GM19452 (cell line): ENCODE data around the gene SPTSSA.
"Not testable (repeated sequence)": the region's sequence is repeated elsewhere in the genome, so short reads cannot be mapped to it uniquely, and the experiment has no call there.

Experiments used
- ATAC-seq: cut with Tn5 transposase; IDR thresholded peaks from one replicate; pipeline ENCODE4 v1.9.1; 2021; ENCODE audit not compliant: unreplicated experiment

The SPTSSA gene

GRCh38 chr14:34462132-34462893 lies at the start of gene SPTSSA:
SPTSSA (minus strand) TSS chr14:34462240; CDS start chr14:34462207, 33 bp downstream.
- peak; percentile 89 for ATAC-seq

- ATAC-seq = no peak
Observed at GRCh38 chr14:34507884-34508283, 45.8 kb upstream of the SPTSSA start.

DNA sequence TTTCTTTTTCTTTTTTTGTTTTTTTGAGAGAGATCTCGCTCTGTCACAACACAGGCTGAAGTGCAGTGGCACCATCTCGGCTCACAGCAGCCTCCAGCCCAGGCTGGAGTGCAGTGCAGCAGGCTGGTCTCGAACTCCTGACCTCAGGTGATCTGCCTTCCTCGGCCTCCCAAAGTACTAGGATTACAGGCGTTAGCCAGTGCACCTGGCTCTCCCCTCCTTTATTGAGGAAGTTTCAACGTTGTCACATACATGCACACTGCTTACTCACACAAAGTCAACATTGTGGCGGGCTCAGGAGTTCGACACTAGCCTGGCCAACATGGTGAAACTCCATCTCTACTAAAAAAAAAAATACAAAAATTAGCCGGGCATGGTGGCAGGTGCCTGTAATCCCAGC lies 45.4 kb upstream of the SPTSSA start:
- no peak for ATAC-seq

- ATAC-seq = not testable (repeated sequence)
Observed at GRCh38 chr14:34505124-34505491, 43.1 kb upstream of the SPTSSA start.

GRCh38 chr14:34504027-34504426 lies 42.0 kb upstream of the SPTSSA start:
- not testable (repeated sequence) for ATAC-seq

- ATAC-seq = no peak
Observed at GRCh38 chr14:34502545-34503225, 40.6 kb upstream of the SPTSSA start.

DNA sequence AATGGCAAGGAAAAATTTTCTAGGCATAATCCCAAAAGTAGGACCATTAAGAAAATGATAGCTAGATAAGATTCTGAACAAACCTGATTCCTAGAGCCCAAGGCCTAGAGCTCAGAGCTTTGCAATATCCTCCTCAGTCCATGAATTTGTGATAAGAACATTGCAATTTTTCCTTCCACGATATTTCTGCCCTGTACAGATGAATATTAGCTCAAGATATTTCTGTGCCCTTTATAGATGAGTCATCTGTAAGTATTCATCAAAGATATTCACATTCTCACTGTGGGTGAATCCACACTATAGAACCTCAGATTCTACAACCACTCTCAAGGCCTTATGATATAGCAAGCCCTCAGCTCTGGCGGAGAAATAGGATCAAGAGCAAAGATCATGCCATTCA lies 40.0 kb upstream of the SPTSSA start:
- no peak for ATAC-seq

DNA sequence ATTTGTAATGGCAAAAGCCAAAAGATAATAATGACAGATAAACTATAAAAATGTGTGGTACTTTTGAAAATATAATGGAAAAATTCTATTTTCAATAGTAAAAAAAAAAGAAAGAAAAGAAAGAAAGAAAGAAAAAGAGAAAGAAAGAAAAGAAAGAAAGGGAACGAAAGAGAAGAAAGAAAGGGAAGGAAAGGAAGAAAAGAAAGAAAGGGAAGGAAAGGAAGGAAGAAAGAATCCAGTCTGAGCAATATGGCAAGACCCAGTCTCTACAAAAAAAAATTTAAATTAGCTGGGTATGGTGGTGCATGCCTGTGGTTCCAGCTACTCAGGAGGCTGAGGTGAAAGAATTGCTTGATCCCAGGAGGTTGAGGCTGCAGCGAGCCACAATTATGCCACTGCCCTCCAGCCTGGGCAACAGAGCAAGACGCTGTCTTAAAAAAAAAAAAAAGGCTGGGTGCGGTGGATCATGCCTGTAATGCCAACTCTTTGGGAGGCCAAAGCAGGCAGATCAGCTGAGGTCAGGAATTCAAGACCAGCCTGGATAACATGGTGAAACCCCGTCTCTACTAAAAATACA lies 39.1 kb upstream of the SPTSSA start:
- ATAC-seq = no peak

GRCh38 chr14:34498684-34499412 lies 36.8 kb upstream of the SPTSSA start:
- ATAC-seq = no peak

DNA sequence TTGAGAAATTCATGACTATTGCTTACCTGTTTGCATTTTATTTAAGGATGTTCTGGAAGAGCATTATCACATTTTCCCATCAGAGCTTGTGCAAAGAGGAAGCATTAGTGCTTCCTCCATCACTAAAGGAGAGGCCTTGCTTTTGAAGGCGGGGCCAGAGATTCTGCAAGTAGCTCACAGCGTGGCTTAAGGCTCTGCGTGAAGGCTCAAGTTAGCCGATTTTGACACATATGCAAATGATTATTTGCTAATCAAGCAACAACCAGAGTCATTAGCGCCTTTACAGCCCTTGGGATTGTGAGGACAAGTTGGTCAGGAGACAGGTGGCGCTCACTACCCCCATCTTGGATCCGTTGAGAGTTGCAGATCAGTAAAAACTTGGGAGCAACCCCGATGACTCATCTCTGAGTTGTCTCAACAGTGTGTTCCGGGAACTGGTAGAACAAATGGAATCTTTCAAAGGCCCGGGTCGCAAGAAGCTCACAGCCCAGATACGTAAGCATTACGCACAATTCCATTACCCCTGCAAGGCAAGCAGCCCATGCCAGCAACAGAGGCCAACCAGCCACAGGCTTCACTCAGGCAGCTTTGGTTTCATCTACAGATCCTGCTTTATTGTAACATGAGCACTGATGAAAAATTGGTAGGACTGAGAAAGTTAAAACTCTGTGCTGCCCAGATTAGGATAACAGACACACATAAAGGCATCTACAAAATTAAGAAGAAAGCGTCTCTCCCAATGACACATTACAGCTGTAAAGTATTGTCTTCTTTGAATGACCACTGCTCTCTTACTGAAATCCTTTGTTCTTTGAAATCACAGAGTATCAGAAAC lies 34.9 kb upstream of the SPTSSA start:
- ATAC-seq = no peak

DNA sequence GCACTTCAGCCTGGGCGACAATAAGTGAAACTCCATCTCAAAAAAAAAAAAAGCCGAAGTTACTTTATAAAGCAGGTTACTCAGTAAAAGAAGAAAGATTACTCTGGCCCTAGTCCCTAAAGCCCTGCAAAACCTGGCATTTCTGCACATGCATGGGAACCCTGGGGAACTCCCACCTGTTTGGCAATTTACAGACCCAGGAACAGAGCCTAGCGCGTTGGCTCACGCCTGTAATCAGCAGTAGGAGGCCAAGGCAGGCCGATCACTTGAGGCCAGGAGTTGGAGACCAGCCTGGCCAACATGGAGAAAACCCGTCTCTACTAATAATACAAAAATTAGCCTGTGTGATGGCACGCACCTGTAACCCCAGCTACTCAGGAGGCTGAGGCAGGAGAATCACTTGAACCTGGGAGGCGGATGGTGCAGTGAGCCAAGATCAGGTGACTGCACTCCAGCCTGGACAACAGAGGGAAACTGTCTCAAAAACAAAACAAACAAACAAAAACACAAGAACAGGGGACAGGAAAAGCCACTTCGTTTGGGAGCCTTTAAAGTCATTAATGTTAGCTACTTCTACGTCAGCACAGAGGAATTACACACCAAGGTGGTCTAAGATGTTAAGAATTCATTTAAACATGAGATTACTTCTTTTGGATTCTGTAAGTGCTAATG lies 34.1 kb upstream of the SPTSSA start:
- ATAC-seq = no peak

- ATAC-seq = no peak
Observed at GRCh38 chr14:34489324-34489723, 27.3 kb upstream of the SPTSSA start.

DNA sequence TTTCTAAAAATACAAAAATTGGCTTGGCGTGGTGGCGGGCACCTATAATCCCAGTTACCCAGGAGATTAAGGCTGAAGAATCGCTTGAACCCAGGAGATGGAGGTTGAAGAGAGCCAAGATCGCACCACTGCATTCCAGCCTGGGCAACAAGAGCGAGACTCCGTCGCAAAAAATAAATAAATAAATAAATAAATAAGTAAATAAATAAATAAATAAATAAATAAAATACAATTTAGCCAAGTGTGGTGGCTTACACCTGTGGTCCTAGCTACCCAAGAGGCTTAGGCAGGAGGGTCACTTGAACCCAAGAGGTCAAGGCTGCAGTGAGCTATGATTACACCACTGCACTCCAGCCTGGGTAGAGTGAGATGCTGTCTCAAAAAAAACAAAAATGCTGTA lies 26.5 kb upstream of the SPTSSA start:
- no peak for ATAC-seq

- ATAC-seq = no peak
Observed at GRCh38 chr14:34484726-34485125, 22.7 kb upstream of the SPTSSA start.

DNA sequence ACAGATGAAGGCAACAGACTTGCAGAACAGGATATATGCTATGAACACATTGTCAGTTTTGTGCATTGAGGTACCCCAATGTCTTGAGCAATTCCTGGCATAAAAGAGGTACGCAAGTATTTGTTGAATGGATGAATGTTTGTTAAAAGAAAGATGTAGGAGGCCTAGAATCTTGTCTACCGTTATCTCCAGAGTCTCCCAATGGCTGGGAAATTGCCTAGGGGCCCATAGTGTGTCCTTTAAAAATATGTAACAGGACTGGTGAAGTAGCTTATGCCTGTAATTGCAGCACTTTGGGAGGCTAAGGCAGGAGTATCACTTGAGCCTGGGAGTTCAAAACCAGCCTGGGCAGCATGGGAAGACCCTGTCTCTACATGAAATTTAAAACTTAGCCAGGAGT lies 20.4 kb upstream of the SPTSSA start:
- ATAC-seq = no peak

- no peak for ATAC-seq
Observed at GRCh38 chr14:34479694-34480093, 17.7 kb upstream of the SPTSSA start.

DNA sequence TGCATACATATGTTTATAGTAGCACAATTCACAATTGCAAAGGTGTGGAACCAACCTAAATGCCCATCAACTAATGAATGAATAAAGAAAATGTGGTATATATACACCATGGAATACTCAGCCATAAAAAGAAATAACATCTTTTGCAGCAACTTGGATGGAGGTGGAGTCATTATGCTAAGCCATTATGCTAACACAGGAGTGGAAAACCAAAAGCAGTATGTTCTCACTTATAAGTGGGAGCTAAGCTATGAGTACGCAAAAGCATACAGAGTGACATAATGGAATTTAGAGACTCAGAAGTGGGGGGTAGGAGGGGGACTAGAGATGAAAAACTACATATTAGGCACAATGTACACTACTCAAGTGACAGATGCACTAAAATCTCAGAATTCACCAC lies 16.2 kb upstream of the SPTSSA start:
- ATAC-seq = no peak

DNA sequence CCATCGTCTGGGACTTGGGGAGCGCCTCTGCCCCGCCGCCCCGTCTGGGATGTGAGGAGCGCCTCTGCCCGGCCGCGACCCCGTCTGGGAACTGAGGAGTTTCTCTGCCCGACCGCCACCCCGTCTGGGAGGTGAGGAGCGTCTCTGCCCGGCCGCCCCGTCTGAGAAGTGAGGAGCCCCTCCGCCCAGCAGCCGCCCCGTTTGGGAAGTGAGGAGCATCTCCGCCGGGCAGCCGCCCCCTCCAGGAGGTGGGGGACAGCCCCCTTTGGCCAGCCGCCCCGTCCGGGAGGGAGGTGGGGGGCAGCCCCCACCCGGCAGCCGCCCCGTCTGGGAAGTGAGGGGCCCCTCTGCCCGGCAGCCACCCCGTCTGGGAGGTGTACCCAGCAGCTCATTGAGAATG lies 14.0 kb upstream of the SPTSSA start:
- ATAC-seq = not testable (repeated sequence)

DNA sequence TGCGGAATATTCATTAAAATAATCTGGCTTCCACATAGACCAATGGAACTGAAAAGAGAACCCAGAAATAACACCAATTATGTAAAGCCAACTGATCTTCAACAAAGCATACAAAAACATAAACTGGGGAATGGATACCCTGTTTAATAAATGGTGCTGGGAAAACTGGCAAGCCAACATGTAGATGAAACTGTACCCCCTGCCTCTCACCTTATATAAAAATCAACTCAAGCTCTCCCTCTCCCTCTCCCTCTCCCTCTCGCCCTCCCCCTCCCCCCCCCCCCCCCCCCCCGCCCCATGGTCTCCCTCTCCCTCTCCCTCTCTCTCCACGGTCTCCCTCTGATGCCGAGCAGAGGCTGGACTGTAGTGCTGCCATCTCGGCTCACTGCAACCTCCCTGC lies 13.1 kb upstream of the SPTSSA start:
- no peak for ATAC-seq

- no peak for ATAC-seq
Observed at GRCh38 chr14:34474187-34474679, 12.2 kb upstream of the SPTSSA start.
